ENCODE results near the gene GUCA2B.

The GUCA2B gene

GRCh38 chr1:42153624-42154023 lies 414 bp downstream of the GUCA2B start:
- no CpG with 5 or more reads among the region's 6 CpGs for WGBS (ENCODE audit: insufficient coverage, insufficient read length)
- DNase-seq (ENCODE audit: low read depth, low spot score) = no peak

GRCh38 chr1:42154685-42155084 lies 1.5 kb downstream of the GUCA2B start:
- no CpG with 5 or more reads among the region's 13 CpGs for WGBS (ENCODE audit: insufficient coverage, insufficient read length)
- Histone ChIP-seq H3K9me3 (ENCODE audit: control insufficient read depth, insufficient read depth, low read length) (no peaks in the 10 kb centered on the region), H3K27ac (ENCODE audit: low read length) (no peak overlapping the region), H3K36me3 (ENCODE audit: control insufficient read depth, insufficient read depth, low read length) (no peaks in the 10 kb centered on the region), H3K4me1 (ENCODE audit: control insufficient read depth, insufficient read depth, low read length) (no peaks in the 10 kb centered on the region), H3K4me3 (ENCODE audit: low read length) (no peak overlapping the region), H3K27me3 (ENCODE audit: control insufficient read depth, insufficient read depth, low read length) (no peaks in the 10 kb centered on the region)
- no peak for DNase-seq (ENCODE audit: low read depth, low spot score)

More at GRCh38 chr1:42153624-42154023, 414 bp downstream of the GUCA2B start:
- H3K4me1 ChIP-seq (ENCODE audit: control insufficient read depth, insufficient read depth, low read length) = no peaks in the 10 kb centered on the region
- no peaks in the 10 kb centered on the region for H3K27me3 ChIP-seq (ENCODE audit: control insufficient read depth, insufficient read depth, low read length)
- H3K9me3 ChIP-seq (ENCODE audit: control insufficient read depth, insufficient read depth, low read length) = no peaks in the 10 kb centered on the region
- H3K4me3 ChIP-seq (ENCODE audit: low read length) = no peak overlapping the region
- no peaks in the 10 kb centered on the region for H3K36me3 ChIP-seq (ENCODE audit: control insufficient read depth, insufficient read depth, low read length)
- no peak overlapping the region for H3K27ac ChIP-seq (ENCODE audit: low read length)

GRCh38 chr1:42155362-42155761 lies 2.2 kb downstream of the GUCA2B start:
- no peaks in the 10 kb centered on the region for H3K9me3 ChIP-seq (ENCODE audit: control insufficient read depth, insufficient read depth, low read length)
- H3K4me3 ChIP-seq (ENCODE audit: low read length) = no peak overlapping the region
- no peaks in the 10 kb centered on the region for H3K4me1 ChIP-seq (ENCODE audit: control insufficient read depth, insufficient read depth, low read length)
- no CpG with 5 or more reads among the region's 12 CpGs for WGBS (ENCODE audit: insufficient coverage, insufficient read length)
- no peaks in the 10 kb centered on the region for H3K27me3 ChIP-seq (ENCODE audit: control insufficient read depth, insufficient read depth, low read length)
- no peak for DNase-seq (ENCODE audit: low read depth, low spot score)
- H3K27ac ChIP-seq (ENCODE audit: low read length) = no peak overlapping the region
- no peaks in the 10 kb centered on the region for H3K36me3 ChIP-seq (ENCODE audit: control insufficient read depth, insufficient read depth, low read length)

GRCh38 chr1:42157667-42158066 lies 4.5 kb downstream of the GUCA2B start:
- WGBS (ENCODE audit: insufficient coverage, insufficient read length) = no CpG with 5 or more reads among the region's 7 CpGs
- no peak for DNase-seq (ENCODE audit: low read depth, low spot score)
- H3K36me3 ChIP-seq (ENCODE audit: control insufficient read depth, insufficient read depth, low read length) = no peaks in the 10 kb centered on the region
- no peaks in the 10 kb centered on the region for H3K9me3 ChIP-seq (ENCODE audit: control insufficient read depth, insufficient read depth, low read length)
- no peaks in the 10 kb centered on the region for H3K4me1 ChIP-seq (ENCODE audit: control insufficient read depth, insufficient read depth, low read length)
- no peak overlapping the region for H3K4me3 ChIP-seq (ENCODE audit: low read length)
- H3K27ac ChIP-seq (ENCODE audit: low read length) = no peak overlapping the region
- H3K27me3 ChIP-seq (ENCODE audit: control insufficient read depth, insufficient read depth, low read length) = no peaks in the 10 kb centered on the region

GRCh38 chr1:42158189-42158588 lies 5.0 kb downstream of the GUCA2B start:
- no peaks in the 10 kb centered on the region for H3K9me3 ChIP-seq (ENCODE audit: control insufficient read depth, insufficient read depth, low read length)
- H3K27me3 ChIP-seq (ENCODE audit: control insufficient read depth, insufficient read depth, low read length) = no peaks in the 10 kb centered on the region

GRCh38 chr1:42162181-42162580 lies 9.0 kb downstream of the GUCA2B start:
- H3K9me3 ChIP-seq (ENCODE audit: control insufficient read depth, insufficient read depth, low read length) = no peaks in the 10 kb centered on the region
- no peaks in the 10 kb centered on the region for H3K27me3 ChIP-seq (ENCODE audit: control insufficient read depth, insufficient read depth, low read length)
- no peaks in the 10 kb centered on the region for H3K4me1 ChIP-seq (ENCODE audit: control insufficient read depth, insufficient read depth, low read length)
- no peak for DNase-seq (ENCODE audit: low read depth, low spot score)
- no peaks in the 10 kb centered on the region for H3K36me3 ChIP-seq (ENCODE audit: control insufficient read depth, insufficient read depth, low read length)
- no peak overlapping the region for H3K4me3 ChIP-seq (ENCODE audit: low read length)
- no peak overlapping the region for H3K27ac ChIP-seq (ENCODE audit: low read length)
- WGBS (ENCODE audit: insufficient coverage, insufficient read length) = no CpG with 5 or more reads among the region's 5 CpGs

More at GRCh38 chr1:42158189-42158588, 5.0 kb downstream of the GUCA2B start:
- DNase-seq (ENCODE audit: low read depth, low spot score) = no peak
- WGBS (ENCODE audit: insufficient coverage, insufficient read length) = no CpG with 5 or more reads among the region's 2 CpGs
- Histone ChIP-seq H3K4me1 (ENCODE audit: control insufficient read depth, insufficient read depth, low read length) (no peaks in the 10 kb centered on the region), H3K4me3 (ENCODE audit: low read length) (no peak overlapping the region), H3K27ac (ENCODE audit: low read length) (no peak overlapping the region), H3K36me3 (ENCODE audit: control insufficient read depth, insufficient read depth, low read length) (no peaks in the 10 kb centered on the region)

GRCh38 chr1:42163114-42163513 lies 9.9 kb downstream of the GUCA2B start:
- Histone ChIP-seq H3K27ac (ENCODE audit: low read length) (no peak overlapping the region), H3K4me3 (ENCODE audit: low read length) (no peak overlapping the region), H3K9me3 (ENCODE audit: control insufficient read depth, insufficient read depth, low read length) (no peaks in the 10 kb centered on the region), H3K4me1 (ENCODE audit: control insufficient read depth, insufficient read depth, low read length) (no peaks in the 10 kb centered on the region; the same call in 1 of the 2 replicates), H3K36me3 (ENCODE audit: control insufficient read depth, insufficient read depth, low read length) (no peaks in the 10 kb centered on the region), H3K27me3 (ENCODE audit: control insufficient read depth, insufficient read depth, low read length) (no peaks in the 10 kb centered on the region)
- no CpG with 5 or more reads among the region's 2 CpGs for WGBS (ENCODE audit: insufficient coverage, insufficient read length)
- no peak for DNase-seq (ENCODE audit: low read depth, low spot score)

GRCh38 chr1:42163536-42164503 lies 10.6 kb downstream of the GUCA2B start:
- H3K9me3 ChIP-seq (ENCODE audit: control insufficient read depth, insufficient read depth, low read length) = no peaks in the 10 kb centered on the region
- no peaks in the 10 kb centered on the region; the same call in 1 of the 2 replicates for H3K4me1 ChIP-seq (ENCODE audit: control insufficient read depth, insufficient read depth, low read length)
- no CpG with 5 or more reads among the region's 16 CpGs for WGBS (ENCODE audit: insufficient coverage, insufficient read length)
- H3K36me3 ChIP-seq (ENCODE audit: control insufficient read depth, insufficient read depth, low read length) = no peaks in the 10 kb centered on the region
- no peak for DNase-seq (ENCODE audit: low read depth, low spot score)
- no peaks in the 10 kb centered on the region for H3K27me3 ChIP-seq (ENCODE audit: control insufficient read depth, insufficient read depth, low read length)
- no peak overlapping the region for H3K27ac ChIP-seq (ENCODE audit: low read length)
- H3K4me3 ChIP-seq (ENCODE audit: low read length) = no peak overlapping the region

GRCh38 chr1:42164551-42165420 lies 11.6 kb downstream of the GUCA2B start, which contains the start of gene GUCA2A:
Gene GUCA2A (minus strand): TSS chr1:42164745. CDS start chr1:42164712, 33 bp downstream.
- Histone ChIP-seq H3K9me3 (ENCODE audit: control insufficient read depth, insufficient read depth, low read length) (no peaks in the 10 kb centered on the region), H3K4me3 (ENCODE audit: low read length) (no peak within 1 kb of the TSS), H3K36me3 (ENCODE audit: control insufficient read depth, insufficient read depth, low read length) (no peaks in the 10 kb centered on the region), H3K27me3 (ENCODE audit: control insufficient read depth, insufficient read depth, low read length) (no peaks in the 10 kb centered on the region), H3K27ac (ENCODE audit: low read length) (no peak within 1 kb of the TSS), H3K4me1 (ENCODE audit: control insufficient read depth, insufficient read depth, low read length) (no peaks in the 10 kb centered on the region; the same call in 1 of the 2 replicates)
- WGBS (ENCODE audit: insufficient coverage, insufficient read length) = no CpG with 5 or more reads among the region's 24 CpGs
- no peak for DNase-seq (ENCODE audit: low read depth, low spot score)

GRCh38 chr1:42165511-42166210 lies 12.5 kb downstream of the GUCA2B start:
- no peaks in the 10 kb centered on the region for H3K36me3 ChIP-seq (ENCODE audit: control insufficient read depth, insufficient read depth, low read length)
- no peak overlapping the region for H3K27ac ChIP-seq (ENCODE audit: low read length)
- H3K4me3 ChIP-seq (ENCODE audit: low read length) = no peak overlapping the region
- no peaks in the 10 kb centered on the region for H3K9me3 ChIP-seq (ENCODE audit: control insufficient read depth, insufficient read depth, low read length)
- DNase-seq (ENCODE audit: low read depth, low spot score) = no peak
- H3K4me1 ChIP-seq (ENCODE audit: control insufficient read depth, insufficient read depth, low read length) = no peaks in the 10 kb centered on the region; the same call in 1 of the 2 replicates
- no CpG with 5 or more reads among the region's 12 CpGs for WGBS (ENCODE audit: insufficient coverage, insufficient read length)
- no peaks in the 10 kb centered on the region for H3K27me3 ChIP-seq (ENCODE audit: control insufficient read depth, insufficient read depth, low read length)

All from iPS DF 6.9 (cell line).